GM12891 (cell line): ENCODE results near the gene TRIML2.

Experiments
- POLR2A ChIP-seq: IDR thresholded peaks from 2 replicates; pipeline ENCODE4 v1.6.1; 2011; ENCODE audit warnings: low read depth, low read length, control low read depth
- POLR2AphosphoS5 ChIP-seq: IDR thresholded peaks from 2 replicates; pipeline ENCODE4 v1.6.1; 2011; ENCODE audit warnings: low read depth, low read length, control low read depth
- POU2F2 ChIP-seq: IDR thresholded peaks from 2 replicates; pipeline ENCODE4 v1.6.1; 2011; ENCODE audit warnings: low read depth, mild to moderate bottlenecking, control low read depth, low read length, moderate library complexity
- SPI1 ChIP-seq: IDR thresholded peaks from 2 replicates; pipeline ENCODE4 v1.6.1; 2011; ENCODE audit warnings: low read depth, low read length, control low read depth
- TAF1 ChIP-seq: IDR thresholded peaks from 2 replicates; pipeline ENCODE4 v1.6.1; 2011; ENCODE audit warnings: low read depth, low read length, control low read depth

- TF ChIP-seq POLR2A, result no peak
- TF ChIP-seq POLR2AphosphoS5, result no peak
- no peak for TF ChIP-seq TAF1
- TF ChIP-seq SPI1, result no peak
- no peak for TF ChIP-seq POU2F2
Observed at GRCh38 chr4:188139141-188139540, 29.7 kb upstream of the TRIML2 start, which contains the start of gene TRIML1.
